ENCODE results near the gene EPHB1. TPM values are rescaled to one million over a fixed set of nuclear protein-coding genes. Genes with fewer than 3 reads are reported as not detected.

The EPHB1 gene
- total RNA-seq, 2 donors from 2014 or later = 2.3 to 21.2 TPM

GRCh38 chr3:135084976-135085375 lies 289.9 kb downstream of the EPHB1 start:
- no peak for DNase-seq (ENCODE audit: low spot score)
- Histone ChIP-seq H3K27ac (no peak overlapping the region), H3K4me3 (no peak overlapping the region), H3K27me3 (replicated peaks; ENCODE audit: insufficient read depth) (no peaks in the 10 kb centered on the region), H3K36me3 (no peaks in the 10 kb centered on the region), H3K4me1 (replicated peaks) (no peaks in the 10 kb centered on the region), H3K9me3 (no peaks in the 10 kb centered on the region)
- WGBS = 67% methylated on average over 3 of the region's 3 CpGs
- intact Hi-C loops (cut with DNase I) = no loop called here
- no peak for TF ChIP-seq CTCF (IDR thresholded peaks at IDR 0.05)
- TF ChIP-seq POLR2A (IDR thresholded peaks at IDR 0.05) = no peak
- no peak for TF ChIP-seq POLR2AphosphoS5 (IDR thresholded peaks at IDR 0.05)

GRCh38 chr3:135085652-135086436 lies 290.8 kb downstream of the EPHB1 start:
- no peak for DNase-seq (ENCODE audit: low spot score)
- no peaks in the 10 kb centered on the region for H3K9me3 ChIP-seq
- H3K27me3 ChIP-seq (replicated peaks; ENCODE audit: insufficient read depth) = no peaks in the 10 kb centered on the region
- 74% methylated on average over 6 of the region's 6 CpGs for WGBS
- H3K36me3 ChIP-seq = no peaks in the 10 kb centered on the region
- H3K4me3 ChIP-seq = no peak overlapping the region
- H3K27ac ChIP-seq = no peak overlapping the region
- intact Hi-C loops (cut with DNase I) = no loop called here
- TF ChIP-seq POLR2AphosphoS5 (IDR thresholded peaks at IDR 0.05) = no peak
- no peak for TF ChIP-seq POLR2A (IDR thresholded peaks at IDR 0.05)
- no peak for TF ChIP-seq CTCF (IDR thresholded peaks at IDR 0.05)
- H3K4me1 ChIP-seq (replicated peaks) = no peaks in the 10 kb centered on the region

- no peaks in the 10 kb centered on the region for H3K4me1 ChIP-seq (replicated peaks)
- no peak overlapping the region for H3K27ac ChIP-seq
- TF ChIP-seq POLR2AphosphoS5 (IDR thresholded peaks at IDR 0.05) (no peak), CTCF (IDR thresholded peaks at IDR 0.05) (no peak), POLR2A (IDR thresholded peaks at IDR 0.05) (no peak)
- WGBS = 21% methylated on average over 2 of the region's 2 CpGs
- intact Hi-C loops (cut with DNase I) = no loop called here
- no peaks in the 10 kb centered on the region for H3K27me3 ChIP-seq (replicated peaks; ENCODE audit: insufficient read depth)
- H3K36me3 ChIP-seq = no peaks in the 10 kb centered on the region
- no peaks in the 10 kb centered on the region for H3K9me3 ChIP-seq
- H3K4me3 ChIP-seq = no peak overlapping the region
- DNase-seq (ENCODE audit: low spot score) = no peak
Measured at GRCh38 chr3:135087782-135088181, 292.7 kb downstream of the EPHB1 start.

- intact Hi-C loops (cut with DNase I) = no loop called here
- H3K4me1 ChIP-seq (replicated peaks) = no peaks in the 10 kb centered on the region
- no peak for DNase-seq (ENCODE audit: low spot score)
- 72% methylated on average over 5 of the region's 5 CpGs for WGBS
- H3K4me3 ChIP-seq = no peak overlapping the region
- no peak overlapping the region for H3K27ac ChIP-seq
- TF ChIP-seq POLR2AphosphoS5 (IDR thresholded peaks at IDR 0.05) = no peak
- TF ChIP-seq POLR2A (IDR thresholded peaks at IDR 0.05) = no peak
- no peak for TF ChIP-seq CTCF (IDR thresholded peaks at IDR 0.05)
- no peaks in the 10 kb centered on the region for H3K36me3 ChIP-seq
- no peaks in the 10 kb centered on the region for H3K9me3 ChIP-seq
- no peaks in the 10 kb centered on the region for H3K27me3 ChIP-seq (replicated peaks; ENCODE audit: insufficient read depth)
Measured at GRCh38 chr3:135089451-135089850, 294.4 kb downstream of the EPHB1 start.
